Globus pallidus (tissue), 1 donor: ENCODE data around the gene ITPKB.

Experiments
- DNase-seq: peaks from one replicate; pipeline ENCODE4 v3.0.0-alpha.2; 2015; ENCODE audit warnings: low spot score

The ITPKB gene

DNA sequence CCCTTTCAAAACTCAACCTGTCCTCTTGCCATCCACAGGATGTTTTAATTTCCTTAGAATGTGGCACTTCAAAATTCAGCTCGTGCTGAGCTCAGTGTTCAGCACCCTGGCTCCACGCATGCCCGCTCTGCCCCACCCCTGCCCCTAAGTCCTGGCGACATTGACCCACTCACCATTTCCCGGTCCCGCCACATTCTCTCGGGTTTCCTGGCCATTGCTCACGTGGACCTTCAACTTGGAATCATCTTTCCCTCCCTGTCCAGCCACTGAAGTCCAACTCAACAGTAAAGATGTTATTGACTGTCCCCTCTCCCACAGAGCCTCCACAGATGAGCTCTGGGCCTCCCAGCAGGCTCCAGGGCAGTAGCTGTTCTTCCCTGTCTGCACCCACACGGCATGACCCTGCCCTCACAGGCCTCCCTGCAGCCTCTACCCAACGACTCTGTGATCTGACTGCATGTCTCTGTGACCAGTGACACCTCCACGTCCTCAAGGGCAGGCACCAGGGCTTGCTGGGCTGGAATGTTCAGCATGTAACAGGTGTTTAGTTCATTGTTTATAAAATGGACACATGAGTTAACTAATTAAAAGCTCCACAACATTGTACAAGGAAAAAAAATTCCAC is 53.8 kb downstream of the ITPKB start:
- no peak for DNase-seq

DNA sequence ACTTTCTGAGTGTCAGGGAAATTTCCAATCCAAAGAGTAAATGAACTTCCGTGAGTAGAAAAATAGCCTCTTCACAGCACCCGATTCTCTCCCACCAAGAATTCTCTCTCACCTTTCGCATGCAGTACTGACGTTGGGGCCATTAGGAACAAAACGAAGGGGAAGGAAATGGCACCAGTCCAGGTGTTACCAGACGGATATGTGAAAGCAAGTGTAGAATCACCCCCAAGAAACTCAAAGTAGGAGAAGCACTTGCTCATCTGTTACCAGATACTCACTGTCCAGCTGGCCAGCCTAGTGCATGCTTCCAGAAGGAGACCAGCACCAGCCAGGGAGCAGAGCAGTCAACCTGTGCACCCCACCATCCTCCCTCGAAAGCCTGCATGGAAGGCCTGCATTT is 55.1 kb downstream of the ITPKB start:
- no peak for DNase-seq

DNA sequence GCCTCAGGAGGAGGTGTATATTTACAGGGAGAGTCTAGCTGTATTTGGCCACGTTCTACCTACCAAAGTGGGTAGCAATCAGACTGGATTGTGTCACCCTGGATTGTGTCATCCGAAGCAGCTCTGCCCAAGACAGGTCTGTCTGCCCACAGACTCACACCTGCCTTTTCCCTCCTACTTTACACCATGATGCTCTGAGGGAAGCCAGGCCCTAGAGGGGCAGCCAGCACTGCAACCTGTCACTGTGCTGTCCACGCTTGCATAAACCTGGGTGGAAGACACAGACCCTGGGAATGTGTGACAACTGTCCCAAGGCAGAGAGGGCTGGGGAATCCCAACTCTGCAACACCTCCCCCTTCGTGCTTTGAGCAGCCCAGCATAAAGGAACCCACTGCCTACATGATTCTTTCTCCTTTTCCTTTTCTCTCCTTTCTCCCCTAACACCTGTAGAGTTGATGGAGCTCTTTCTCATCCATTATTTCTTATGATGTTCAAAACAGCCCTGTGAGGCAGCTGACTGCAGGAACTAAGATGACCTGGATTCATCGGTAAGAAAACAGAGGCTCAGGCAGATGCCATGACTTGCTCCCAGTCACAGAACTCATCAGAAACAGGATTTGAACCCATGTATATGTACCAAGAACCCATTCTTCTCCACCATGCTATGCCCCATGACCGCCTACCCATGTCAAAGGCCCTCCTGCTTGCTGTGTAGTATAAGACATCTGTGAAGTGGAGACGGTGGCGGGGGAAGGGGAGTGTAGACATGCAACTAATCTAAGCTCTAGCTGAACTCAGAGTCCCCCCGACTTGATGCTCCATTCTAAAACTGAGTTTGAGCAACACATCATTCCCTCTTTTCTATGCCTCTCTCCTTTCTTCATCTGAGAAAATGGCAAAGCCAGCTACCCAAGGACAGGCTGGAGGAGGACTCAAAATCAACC is 55.9 kb downstream of the ITPKB start:
- DNase-seq: no peak

DNA sequence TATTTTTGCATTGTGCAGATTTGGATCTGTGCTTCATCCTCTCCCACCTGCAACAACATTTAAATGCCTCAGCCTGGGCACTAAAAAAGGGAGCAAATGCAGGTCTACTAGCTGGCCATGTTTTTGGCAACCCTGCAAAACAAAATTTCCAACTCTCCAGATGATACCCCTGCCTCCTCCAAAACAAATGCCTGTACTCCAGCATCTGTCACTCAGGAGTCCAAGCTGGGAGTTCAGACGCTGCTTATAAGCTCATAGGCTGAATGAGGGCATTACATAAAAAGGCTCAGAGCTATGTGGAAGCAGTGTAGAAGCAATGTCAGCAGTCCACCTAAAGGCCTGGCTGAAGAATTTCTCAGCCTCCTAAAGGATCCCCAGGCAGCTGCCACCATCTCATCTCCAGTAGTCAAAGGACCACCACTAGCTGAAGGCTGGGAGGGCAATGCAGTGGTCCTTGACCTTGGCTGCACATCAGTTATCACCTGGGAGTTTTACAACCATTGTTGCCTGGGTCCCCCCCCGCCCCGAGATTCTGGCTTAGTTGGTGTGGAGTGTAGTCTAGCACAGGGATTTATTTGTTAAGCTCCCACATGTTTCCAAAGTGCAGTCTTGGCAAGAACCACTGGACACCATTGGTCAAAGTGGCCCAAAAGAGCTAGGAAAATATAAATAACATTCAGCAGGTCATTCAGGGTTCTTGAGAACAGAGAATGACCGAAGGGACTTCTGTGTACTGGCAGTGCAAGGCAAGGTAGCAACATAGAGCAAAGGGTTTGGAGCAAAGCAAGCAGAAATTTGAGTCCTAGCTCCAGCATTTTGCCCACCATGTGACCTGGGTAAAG is 57.2 kb downstream of the ITPKB start:
- DNase-seq: no peak

DNA sequence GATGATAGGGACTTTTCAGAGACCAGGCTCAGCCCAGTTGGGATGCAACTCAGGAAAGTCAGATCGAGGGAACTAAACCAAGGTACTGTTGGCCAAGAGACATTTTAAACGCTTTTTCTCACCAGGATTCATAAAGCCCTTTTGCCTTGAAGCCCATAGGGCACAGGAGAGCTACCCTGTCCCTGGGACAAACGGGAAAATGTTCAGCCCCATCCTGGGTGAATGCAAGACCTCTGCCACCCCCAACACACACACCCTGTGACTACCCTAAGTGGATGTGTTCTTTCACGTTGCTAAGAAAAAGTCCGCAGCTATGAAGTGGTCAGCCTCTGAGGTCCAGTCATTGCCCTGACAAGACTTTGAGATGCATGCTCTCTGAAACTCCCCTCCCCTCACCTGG is 58.4 kb downstream of the ITPKB start:
- DNase-seq: no peak

DNA sequence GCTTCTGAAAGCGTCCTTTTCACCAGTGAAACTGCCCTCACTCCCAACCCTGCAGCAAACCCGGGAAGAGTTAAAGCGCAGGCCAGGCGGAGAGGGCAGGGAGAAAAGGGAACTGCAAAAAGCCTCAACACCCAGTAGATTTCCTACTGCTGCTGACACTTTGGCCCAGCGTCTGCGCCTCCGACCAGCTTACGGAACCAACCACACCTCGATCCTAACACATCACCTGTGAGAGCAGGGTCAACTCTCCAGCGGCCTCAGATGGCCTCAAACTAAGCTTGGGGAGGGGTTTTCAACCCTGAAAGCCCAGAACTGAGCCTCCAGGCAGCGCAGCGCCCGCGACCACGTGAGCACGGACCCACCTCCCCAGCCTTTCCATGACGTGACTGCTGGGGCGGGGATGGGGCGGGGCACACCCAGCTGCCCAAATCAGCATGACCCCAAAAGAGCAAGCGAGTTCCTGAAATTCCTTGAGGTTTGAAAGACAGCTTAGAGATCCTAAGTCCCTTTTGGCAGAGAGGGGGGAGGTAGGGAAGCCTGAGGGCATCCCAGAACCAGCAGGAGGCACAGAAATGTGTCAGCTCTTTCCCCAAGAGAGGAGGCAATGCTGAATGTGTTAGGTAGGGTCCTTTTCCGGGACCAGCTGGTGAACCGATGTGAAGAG is 59.1 kb downstream of the ITPKB start:
- DNase-seq: peak; percentile 88

DNA sequence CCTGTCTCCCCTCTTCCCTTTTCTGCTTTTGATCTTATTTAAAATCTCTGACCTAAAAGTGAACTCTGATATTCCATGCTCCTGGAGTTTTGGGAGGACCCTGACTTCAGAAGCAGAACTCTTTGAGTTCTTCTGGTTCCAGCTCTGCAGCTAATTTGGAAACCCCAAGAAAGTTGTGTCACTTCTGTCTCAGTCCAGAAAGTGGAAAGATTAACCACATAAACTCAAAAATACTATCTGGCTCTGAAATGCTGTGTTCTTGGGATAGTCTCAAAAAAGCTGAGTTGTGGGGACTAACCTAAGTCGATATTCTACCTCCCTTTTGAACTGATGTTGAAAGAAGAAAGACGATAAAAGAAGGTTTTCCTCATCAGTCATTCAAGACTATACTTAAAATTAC is 59.8 kb downstream of the ITPKB start:
- no peak for DNase-seq

DNA sequence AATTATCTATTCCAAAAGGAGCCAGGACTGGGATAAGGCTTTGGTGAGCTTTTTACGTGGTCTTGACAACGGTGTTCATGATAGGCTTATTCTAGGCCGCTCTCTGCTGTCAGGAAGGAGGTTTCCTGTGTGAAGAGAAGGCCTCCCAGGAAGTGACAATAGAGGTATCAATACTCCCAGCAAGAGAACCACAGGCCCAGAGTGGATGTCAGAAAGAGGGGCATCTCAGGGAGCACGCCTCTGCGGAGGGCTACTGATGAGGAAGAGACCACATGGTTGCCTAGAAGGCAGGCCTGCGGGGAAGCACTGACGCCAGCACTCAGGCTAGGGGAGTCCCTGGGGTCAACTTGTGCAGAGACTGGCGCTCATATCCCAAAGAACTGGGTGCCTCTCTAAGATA is 60.4 kb downstream of the ITPKB start:
- no peak for DNase-seq

DNA sequence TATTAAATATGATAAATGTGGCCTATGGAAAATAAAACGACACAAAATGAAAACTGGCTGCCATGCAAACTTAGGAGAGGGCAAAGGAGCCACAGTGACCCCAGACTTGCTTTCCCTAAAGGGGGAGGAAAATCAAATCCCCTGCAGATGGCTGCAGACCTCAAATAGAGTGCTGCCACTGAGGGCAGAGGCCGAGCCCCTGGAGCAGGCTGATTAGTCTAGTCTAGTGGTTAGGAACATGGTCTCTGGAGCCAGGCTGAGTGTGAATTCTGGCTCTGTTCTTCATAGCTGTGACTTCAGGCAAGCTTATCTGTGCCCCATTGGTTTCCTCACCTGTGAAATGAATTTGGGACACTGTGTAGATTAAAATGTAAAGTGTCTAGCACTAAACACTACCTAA is 60.8 kb downstream of the ITPKB start:
- no peak for DNase-seq

DNA sequence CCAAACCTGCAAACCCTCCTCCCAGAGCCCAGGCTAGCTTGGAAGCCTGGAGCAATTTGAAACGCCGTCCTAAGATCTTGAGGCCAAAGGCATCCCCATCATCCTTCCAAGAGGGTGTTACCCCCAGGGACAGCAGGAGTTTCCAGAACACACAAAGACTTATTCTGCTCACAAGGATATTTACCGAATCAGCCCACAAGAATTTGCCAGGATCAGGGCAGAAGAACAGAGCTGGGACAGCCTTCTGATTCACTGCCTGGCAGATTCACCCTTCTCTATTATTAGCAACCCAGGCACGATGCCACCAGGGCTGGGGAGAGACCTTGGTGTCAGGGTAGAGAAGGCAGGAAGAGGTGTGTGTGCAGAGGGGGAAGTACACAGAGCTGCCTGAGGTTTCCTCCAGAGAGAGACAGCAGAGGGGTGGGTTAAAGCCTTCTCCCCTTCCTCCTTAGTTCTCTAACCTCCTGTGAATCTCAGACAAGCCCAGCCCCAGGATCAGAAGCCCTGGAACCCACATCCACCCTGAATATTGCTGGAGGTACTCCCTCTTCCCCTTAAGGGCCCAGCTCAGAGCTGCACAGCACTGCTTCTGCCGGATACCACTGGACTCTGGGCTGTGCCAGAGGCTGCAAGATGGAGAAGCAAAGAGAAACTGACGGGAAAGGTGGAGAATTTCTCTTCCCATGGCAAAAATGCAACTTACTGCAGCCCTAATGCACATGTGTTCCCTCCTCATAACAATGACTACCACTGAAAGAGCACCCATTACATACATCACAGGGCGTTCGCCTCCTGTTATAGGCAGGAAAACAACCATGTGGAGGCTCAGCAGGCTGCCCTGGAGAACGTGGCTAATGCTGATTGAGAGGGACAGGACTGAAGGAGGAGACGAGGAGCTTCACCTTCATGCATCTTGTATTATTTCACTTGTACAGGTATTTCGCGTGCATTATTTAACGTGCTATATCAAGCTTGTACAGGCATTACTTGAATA is 61.8 kb downstream of the ITPKB start:
- DNase-seq: peak; percentile 91

DNA sequence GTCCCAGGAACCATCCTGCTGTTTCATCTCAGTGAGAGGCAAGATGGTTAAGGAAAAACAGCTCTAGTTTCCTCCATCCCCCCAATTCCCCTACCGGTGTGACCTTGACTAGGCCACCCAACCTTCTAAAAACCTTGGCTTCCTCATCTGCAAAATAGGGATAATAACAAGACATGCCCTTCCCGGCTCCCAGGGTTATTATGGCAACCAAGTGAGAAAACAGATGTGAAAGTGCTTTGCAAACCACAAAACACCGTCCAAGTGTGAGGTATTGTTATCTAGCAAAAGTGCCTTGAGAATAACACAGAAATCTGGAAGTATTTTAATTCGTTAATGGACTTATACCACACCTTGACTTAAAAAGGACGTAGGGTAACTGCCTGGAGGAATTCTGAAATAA is 62.7 kb downstream of the ITPKB start:
- DNase-seq: no peak

DNA sequence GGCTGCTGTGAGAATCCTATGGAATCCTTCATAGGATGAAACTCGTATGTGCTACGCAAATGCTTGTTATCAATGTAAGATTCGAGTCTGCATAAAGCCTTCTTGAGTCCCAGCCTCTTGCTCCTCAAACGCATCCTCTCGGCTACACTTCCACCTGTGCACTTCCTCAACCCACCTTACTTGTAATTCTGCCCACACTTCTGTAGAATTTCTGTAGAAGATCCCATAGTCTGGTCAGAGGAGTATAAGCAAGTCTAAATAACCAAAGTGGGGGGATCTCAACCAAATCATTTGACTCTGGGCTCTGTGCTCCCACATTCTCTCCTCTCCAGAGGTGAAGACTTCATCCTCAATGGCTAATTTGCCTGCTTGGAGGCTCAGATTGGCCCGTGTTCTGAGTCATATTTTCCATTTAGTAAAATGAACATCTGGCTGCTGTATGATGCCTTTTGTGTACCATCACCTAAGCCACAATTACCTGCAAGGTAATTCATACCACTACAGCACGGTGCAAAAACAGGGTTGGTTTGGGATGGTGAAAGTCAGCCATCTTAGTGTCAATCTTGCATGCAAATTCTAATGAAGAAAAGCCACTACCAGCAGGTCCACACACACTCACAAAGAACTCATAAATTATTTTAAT is 63.2 kb downstream of the ITPKB start:
- no peak for DNase-seq

DNA sequence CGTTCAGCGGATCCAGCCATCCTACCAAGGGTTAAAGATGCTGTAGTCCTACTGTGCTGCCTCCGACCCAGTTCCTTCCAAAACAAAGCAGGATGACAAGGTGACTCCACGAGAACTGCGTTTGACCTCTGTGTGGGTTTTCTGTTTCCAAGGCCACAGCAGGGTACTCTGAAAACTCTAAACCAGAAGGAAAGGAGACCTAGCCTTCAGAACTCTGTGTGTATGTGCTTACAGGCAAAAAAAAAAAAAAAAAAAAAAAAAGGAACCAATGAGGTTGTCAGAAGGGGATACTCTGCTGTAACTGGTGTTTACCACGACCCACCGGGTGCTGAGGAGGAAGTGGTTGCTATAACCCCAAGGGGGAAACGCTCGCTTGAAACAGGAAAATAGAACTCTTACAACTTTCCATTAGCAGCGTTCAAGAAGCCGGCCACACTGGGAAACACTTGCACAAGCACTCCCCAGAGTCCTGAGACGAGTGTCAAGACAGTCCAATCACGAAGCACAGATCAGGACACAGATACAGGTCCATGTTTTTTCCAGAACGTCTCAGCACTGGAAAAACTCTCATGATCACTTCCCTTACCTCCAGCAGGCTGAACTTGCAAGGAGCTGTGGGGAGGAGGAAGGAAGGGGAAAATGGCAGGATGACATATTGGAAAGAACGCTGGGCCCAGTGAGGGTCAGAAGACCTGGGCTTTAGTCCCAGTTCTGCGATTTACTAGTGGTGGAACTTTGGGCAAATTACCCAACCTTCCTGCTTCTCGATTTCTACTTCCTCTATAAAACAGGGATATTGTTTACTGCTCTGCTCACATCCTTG is 64.0 kb downstream of the ITPKB start:
- peak; percentile 75 for DNase-seq

DNA sequence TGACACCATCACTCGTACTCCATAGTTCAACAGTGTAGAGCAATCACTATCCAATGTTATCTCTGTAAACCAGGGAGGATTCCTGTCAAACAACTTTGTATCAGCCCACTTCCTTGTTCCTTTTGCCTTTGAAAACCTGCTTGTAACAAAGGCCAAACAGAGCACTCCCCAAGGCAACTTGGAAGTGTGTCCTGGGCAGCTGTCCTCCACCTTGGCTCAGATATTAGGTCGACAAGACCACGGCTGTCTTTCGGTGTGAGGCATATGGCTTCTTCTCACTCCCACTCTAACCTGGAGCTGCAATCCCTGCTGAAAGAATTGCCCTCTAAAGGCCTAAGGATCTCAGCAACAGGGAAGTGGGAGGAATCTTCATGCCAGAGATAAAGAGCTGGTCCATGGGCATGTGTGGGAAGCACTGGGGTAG is 66.7 kb downstream of the ITPKB start:
- no peak for DNase-seq

DNA sequence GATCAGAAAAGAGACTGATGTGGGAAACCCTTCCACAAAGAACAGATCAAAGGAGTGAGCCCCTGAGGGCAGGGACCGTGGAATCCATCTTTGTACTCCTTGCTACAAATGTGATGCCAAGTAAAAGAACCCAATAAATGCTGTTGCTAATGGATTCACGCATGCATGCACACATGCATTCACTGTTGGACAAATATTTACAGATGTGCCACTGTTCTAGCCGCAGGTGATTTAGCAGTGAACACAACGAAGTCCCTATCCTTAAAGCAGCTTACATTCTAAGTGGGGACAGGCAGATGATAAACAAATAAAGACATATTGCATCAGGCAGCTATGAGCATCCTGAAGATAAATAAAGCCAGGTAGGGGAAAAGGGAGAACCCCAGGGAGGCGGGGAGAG is 67.8 kb downstream of the ITPKB start:
- DNase-seq: no peak

DNA sequence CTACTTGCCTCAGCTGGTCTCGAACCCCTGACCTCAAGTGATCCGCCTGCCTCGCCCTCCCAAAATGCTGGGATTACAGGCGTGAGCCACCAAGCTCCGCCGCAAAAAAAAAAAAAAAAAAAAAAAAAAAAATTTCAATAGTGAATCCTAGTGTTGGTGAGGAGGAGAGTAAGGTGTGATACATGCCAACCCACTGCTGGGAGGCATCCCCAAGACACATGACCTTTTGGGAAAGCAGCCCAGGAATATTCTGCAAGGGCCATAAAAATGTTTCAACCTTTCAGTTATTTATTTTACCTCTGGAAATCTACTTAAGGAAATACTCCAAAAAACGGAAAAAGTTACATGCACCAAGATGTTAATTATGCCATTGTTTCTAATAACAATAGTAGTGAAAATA is 69.0 kb downstream of the ITPKB start:
- no peak for DNase-seq

DNA sequence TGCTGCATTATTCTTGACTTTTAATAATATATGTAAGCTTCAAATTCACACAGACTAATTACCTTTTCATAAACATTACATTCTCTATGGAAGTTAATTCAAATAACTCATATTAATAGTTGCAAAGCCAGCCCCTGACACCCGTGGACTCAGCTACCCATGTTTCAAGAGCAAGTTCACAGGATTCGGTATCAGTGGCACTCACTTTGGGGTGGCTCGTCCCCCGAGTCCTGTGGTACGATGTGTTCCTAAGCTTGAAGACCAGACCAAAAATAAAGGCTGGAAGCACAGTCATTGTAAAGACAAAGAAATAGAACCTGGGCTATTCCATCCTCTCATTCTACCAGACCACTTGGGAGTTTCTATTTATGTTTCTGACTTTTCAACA is 70.9 kb downstream of the ITPKB start:
- no peak for DNase-seq

DNA sequence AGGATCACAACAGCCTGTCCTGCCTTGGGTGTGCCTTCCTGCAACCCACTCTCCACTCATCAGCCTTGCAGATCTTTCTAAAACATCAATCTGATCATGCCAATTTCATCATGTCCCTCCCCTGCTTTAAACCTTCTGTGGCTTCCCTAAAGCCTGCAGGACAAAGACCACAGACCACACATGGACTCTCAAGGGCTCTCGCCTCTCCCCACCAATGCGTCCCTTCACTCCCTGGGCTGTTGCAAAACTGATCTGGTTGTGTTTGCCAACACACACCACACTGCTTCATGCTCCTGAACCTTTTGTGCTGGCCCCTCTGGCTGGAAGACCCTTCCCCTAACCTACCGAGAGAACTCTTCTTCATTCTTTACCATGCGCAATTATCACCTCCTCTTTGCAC is 72.4 kb downstream of the ITPKB start:
- DNase-seq: no peak

DNA sequence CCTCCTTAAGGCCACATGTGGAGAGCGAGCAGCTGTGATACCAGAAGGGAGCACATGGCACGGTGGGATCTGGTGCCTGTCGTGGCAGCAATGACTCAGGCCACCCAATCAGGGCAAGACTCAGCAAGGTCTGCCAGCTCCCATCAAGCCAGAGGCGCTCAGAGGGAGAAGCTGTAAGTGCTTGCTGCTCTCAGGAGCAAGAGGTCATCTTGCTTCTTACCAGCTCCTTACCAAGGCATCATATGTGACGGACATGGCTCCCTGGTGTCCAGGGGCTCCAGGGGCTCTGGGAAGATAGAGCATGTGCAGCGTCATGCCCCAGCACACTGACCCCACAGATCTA is 72.9 kb downstream of the ITPKB start:
- no peak for DNase-seq
